Aorta (tissue), 5 donors: ENCODE data around the gene LHFPL2. TPM values are rescaled to one million over a fixed set of nuclear protein-coding genes. Genes with fewer than 3 reads are reported as not detected.
"Not testable (repeated sequence)": the region's sequence is repeated elsewhere in the genome, so short reads cannot be mapped to it uniquely, and the experiment has no call there.

Source experiments
- ATAC-seq: fragments of 200-7000 bp; cut with Tn5 transposase; one replicate; pipeline ENCODE4 v1.9.1; 2022; ENCODE audit warnings: moderate library complexity; ENCODE audit not compliant: low FRiP score
- DNase-seq, 2 donors: peaks; one replicate each; pipeline ENCODE4 v3.0.0-alpha.2; 2020
- H3K27ac ChIP-seq, 2 donors: one replicate each; pipeline ENCODE4 v1.5.1; 2013; ENCODE audit warnings: low read length in 2 of 2, mild to moderate bottlenecking in 2 of 2, moderate library complexity in 2 of 2, control low read depth in 1 of 2, inconsistent platforms in 1 of 2, low read depth in 1 of 2
- H3K27me3 ChIP-seq, 2 donors: one replicate each; pipeline ENCODE4 v1.6.1; 2013; ENCODE audit warnings: control low read depth in 1 of 2, low read length in 1 of 2, mild to moderate bottlenecking in 1 of 2, moderate library complexity in 1 of 2; ENCODE audit not compliant: insufficient read depth in 2 of 2, control insufficient read depth in 1 of 2
- H3K36me3 ChIP-seq, 2 donors: one replicate each; pipeline ENCODE4 v1.6.1; 2013; ENCODE audit warnings: control low read depth in 1 of 2, low read length in 1 of 2, mild to moderate bottlenecking in 1 of 2; ENCODE audit not compliant: insufficient read depth in 2 of 2, control insufficient read depth in 1 of 2
- H3K4me1 ChIP-seq, 2 donors: one replicate each; pipeline ENCODE4 v1.6.1; 2013; ENCODE audit warnings: low read length in 2 of 2, control low read depth in 1 of 2, mild to moderate bottlenecking in 1 of 2, moderate library complexity in 1 of 2; ENCODE audit not compliant: insufficient read depth in 2 of 2, control insufficient read depth in 1 of 2
- H3K4me3 ChIP-seq, 2 donors: one replicate each; pipeline ENCODE4 v1.5.1; 2013; ENCODE audit warnings: low read length in 2 of 2, control low read depth in 1 of 2, mild to moderate bottlenecking in 1 of 2
- H3K9me3 ChIP-seq: one replicate; pipeline ENCODE4 v1.6.1; 2013; ENCODE audit warnings: mild to moderate bottlenecking, low read length; ENCODE audit not compliant: control insufficient read depth
- WGBS, 2 donors: extraction: QIAGEN DNeasy Blood & Tissue Kit; methylation state at CpG; one replicate each; pipeline ENCODE4 v1.1.7; 2013; 5-methylcytosine and 5-hydroxymethylcytosine counted together
- intact Hi-C, 2 donors: fragments of 100-400 bp; cut with DNase I; formaldehyde crosslinking; loops; one replicate each; pipeline versions ENCODE4 v1.14.2 to v1.15.0; 2022
- long read RNA-seq, 2 donors: library from polyadenylated mRNA; unstranded; transcript quantifications; one replicate each; pipeline ENCODE4 v2.0.0, GENCODE V29; 2020 to 2021
- polyA plus RNA-seq, 2 donors: library from polyadenylated mRNA; stranded (reverse); fragments of 200-250 nt; gene quantifications; one replicate each; pipeline ENCODE4 v1.2.3, GENCODE V29; 2013
- total RNA-seq, 2 donors: library from RNA; stranded (reverse); fragmentation: NEBNext Ultra II Directional; extraction: Animal tissue kit (Norgen Biotek cat#: 25700); gene quantifications; one replicate each; pipeline ENCODE4 v1.2.1, GENCODE V29; 2021
- donor health status: healthy with polysubstance abuse.
- donor health status: Bipolar disorder and iron deficiency.
- donor health status: DM: no; HTN: no; CAD: no.
- donor health status: DM: no; HTN: no; CAD: no.
- donor health status: DM: yes; HTN: yes; CAD: no.

Gene LHFPL2, protein sequence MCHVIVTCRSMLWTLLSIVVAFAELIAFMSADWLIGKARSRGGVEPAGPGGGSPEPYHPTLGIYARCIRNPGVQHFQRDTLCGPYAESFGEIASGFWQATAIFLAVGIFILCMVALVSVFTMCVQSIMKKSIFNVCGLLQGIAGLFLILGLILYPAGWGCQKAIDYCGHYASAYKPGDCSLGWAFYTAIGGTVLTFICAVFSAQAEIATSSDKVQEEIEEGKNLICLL
- total RNA-seq (10 to 100 TPM; 38.6 to 43.1 TPM), polyA plus RNA-seq (10 to 100 TPM; 16.4 to 20.0 TPM)
- long read RNA-seq, donor 1, full-length matches to known transcripts, result 1 of 22 reads
- long read RNA-seq, donor 1, partial matches to known transcripts, result 7 of 22 reads
- long read RNA-seq, donor 1, other reads (novel, unspliced or antisense), result 14 of 22 reads
- long read RNA-seq, donor 2, full-length matches to known transcripts, result 3 of 28 reads
- long read RNA-seq, donor 2, partial matches to known transcripts, result 13 of 28 reads
- long read RNA-seq, donor 2, other reads (novel, unspliced or antisense), result 12 of 28 reads

- peak; percentile 92 for ATAC-seq
- no peaks in the 10 kb centered on the region for H3K36me3 ChIP-seq
- H3K27me3 ChIP-seq, result no peaks in the 10 kb centered on the region
- intact Hi-C loops, result loop anchor here (5.0 to 10.0 kb wide), 4 partner anchors 54 to 336 kb away; partner anchors contain the start of gene ARSB (in 1 of the 2)
- WGBS, 2 donors, result 0 to 1% methylated on average over 40 to 112 of the region's 112 CpGs
- H3K4me3 ChIP-seq, result peak within 1 kb of the TSS; percentile 57 to 65
- no peaks in the 10 kb centered on the region for H3K9me3 ChIP-seq
- H3K4me1 ChIP-seq, result peaks cover 0 to 3% of the 10 kb centered on the region in 2 donors
- peak within 1 kb of the TSS; percentile 66 to 99 for H3K27ac ChIP-seq
- DNase-seq, result peak; percentile 86 to 93
These were observed at the start of gene LHFPL2 for GRCh38 chr5:78648359-78649210. Gene LHFPL2 (minus strand): TSS chr5:78648772. CDS start chr5:78510213, 138,559 bp downstream.

- Histone ChIP-seq H3K27me3 (no peaks in the 10 kb centered on the region), H3K4me1 (no peaks in the 10 kb centered on the region), H3K27ac (no peak overlapping the region), H3K36me3 (no peaks in the 10 kb centered on the region), H3K4me3 (no peak overlapping the region), H3K9me3 (no peaks in the 10 kb centered on the region)
- DNase-seq (no peak), ATAC-seq (no peak)
- intact Hi-C loops, result no loop called here
These were observed 48.1 kb upstream of the LHFPL2 start for GRCh38 chr5:78696637-78697036.

DNA sequence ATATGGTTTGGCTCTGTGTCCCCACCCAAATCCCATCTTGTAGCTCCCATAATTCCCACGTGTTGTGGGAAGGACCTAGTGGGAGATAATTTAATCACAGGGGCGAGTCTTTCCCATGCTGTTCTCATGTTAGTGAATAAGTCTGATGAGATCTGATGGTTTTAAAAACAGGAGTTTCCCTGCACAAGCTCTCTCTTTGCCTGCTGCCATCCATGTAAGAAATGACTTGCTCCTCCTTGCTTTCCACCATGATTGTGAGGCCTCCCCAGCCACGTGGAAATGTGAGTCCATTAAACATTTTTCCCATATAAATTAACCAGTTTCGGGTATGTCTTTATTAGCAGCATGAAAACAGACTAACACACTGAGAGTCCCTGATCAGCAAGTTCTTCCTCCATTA lies 47.5 kb upstream of the LHFPL2 start:
- H3K27me3 ChIP-seq, intact Hi-C loops, DNase-seq, H3K27ac ChIP-seq, H3K4me3 ChIP-seq, H3K4me1 ChIP-seq, ATAC-seq, H3K36me3 ChIP-seq, H3K9me3 ChIP-seq: not testable (repeated sequence)
- 80 to 88% methylated on average over 4 of the region's 4 CpGs for WGBS, 2 donors

GRCh38 chr5:78693339-78693738 lies 44.8 kb upstream of the LHFPL2 start:
- H3K27me3 ChIP-seq, result no peaks in the 10 kb centered on the region
- no peaks in the 10 kb centered on the region for H3K9me3 ChIP-seq
- DNase-seq (no peak), ATAC-seq (no peak)
- intact Hi-C loops, result no loop called here
- no peaks in the 10 kb centered on the region for H3K36me3 ChIP-seq
- no peak overlapping the region for H3K4me3 ChIP-seq
- no peak overlapping the region for H3K27ac ChIP-seq
- peaks cover 0 to 2% of the 10 kb centered on the region in 2 donors for H3K4me1 ChIP-seq

GRCh38 chr5:78691084-78691960 lies 42.8 kb upstream of the LHFPL2 start:
- Histone ChIP-seq H3K9me3 (no peaks in the 10 kb centered on the region), H3K27me3 (no peaks in the 10 kb centered on the region), H3K4me3 (no peak overlapping the region), H3K36me3 (no peaks in the 10 kb centered on the region), H3K27ac (peak overlapping the region in 1 of 2 donors; percentile 40), H3K4me1 (peaks cover 0 to 2% of the 10 kb centered on the region in 2 donors)
- WGBS, 2 donors, result 24 to 32% methylated on average over 2 of the region's 2 CpGs
- DNase-seq (no peak), ATAC-seq (no peak)
- intact Hi-C loops, result no loop called here

GRCh38 chr5:78690253-78690972 lies 41.8 kb upstream of the LHFPL2 start:
- no peak overlapping the region for H3K27ac ChIP-seq
- no peaks in the 10 kb centered on the region for H3K36me3 ChIP-seq
- no peaks in the 10 kb centered on the region for H3K9me3 ChIP-seq
- H3K27me3 ChIP-seq, result no peaks in the 10 kb centered on the region
- intact Hi-C loops, result no loop called here
- no peak for ATAC-seq
- DNase-seq, result no peak
- H3K4me1 ChIP-seq, result peaks cover 0 to 2% of the 10 kb centered on the region in 2 donors
- no peak overlapping the region for H3K4me3 ChIP-seq
- 88 to 90% methylated on average over 4 of the region's 4 CpGs for WGBS, 2 donors

- no peaks in the 10 kb centered on the region for H3K27me3 ChIP-seq
- intact Hi-C loops, result no loop called here
- H3K4me1 ChIP-seq, result peaks cover 0 to 2% of the 10 kb centered on the region in 2 donors
- no peaks in the 10 kb centered on the region for H3K36me3 ChIP-seq
- ATAC-seq, result no peak
- no peak overlapping the region for H3K27ac ChIP-seq
- WGBS, 2 donors, result 97 to 99% methylated on average over 3 of the region's 3 CpGs
- H3K9me3 ChIP-seq, result no peaks in the 10 kb centered on the region
- no peak for DNase-seq
- no peak overlapping the region for H3K4me3 ChIP-seq
These were observed 41.1 kb upstream of the LHFPL2 start for GRCh38 chr5:78689540-78690252.
